Activated CD4-positive, alpha-beta T cell treated with anti-CD3 and anti-CD28 coated beads, Interleukin-2, amount 50 U/mL, for 1 hour (primary cell): ENCODE data around the gene NTRK2.

Experiments
- DNase-seq: peaks from one replicate; pipeline ENCODE4 v3.0.0-alpha.2; 2020

NTRK2 gene

DNA sequence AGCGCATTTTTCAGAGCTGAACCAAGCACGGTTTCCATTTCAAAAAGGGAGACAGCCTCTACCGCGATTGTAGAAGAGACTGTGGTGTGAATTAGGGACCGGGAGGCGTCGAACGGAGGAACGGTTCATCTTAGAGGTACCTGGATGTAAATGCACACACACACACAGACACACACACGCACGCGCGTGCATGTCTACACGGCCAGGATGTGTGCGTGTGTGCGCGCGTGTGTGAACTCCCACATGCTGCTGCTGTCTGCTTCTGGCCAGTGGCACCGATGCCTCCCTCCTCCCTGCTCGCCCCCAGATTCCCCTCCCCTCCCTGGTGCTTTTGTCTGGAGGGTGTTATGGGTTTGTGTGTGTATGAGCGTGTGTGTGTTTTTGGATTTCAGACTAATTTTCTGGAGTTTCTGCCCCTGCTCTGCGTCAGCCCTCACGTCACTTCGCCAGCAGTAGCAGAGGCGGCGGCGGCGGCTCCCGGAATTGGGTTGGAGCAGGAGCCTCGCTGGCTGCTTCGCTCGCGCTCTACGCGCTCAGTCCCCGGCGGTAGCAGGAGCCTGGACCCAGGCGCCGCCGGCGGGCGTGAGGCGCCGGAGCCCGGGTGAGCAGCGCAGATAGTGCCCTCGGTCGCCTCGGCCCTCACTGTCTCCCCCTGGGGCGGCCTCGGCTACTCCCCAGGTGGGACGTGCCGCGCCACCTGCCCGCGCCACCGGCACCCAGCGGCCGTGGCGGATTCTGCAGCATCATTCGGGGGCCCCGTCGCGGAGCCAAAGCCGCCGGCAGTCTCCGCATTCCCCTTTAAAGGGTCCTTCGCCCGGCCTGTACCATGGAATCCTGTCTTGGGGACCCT lies at the start of gene NTRK2:
Gene NTRK2, plus strand, starts transcription at position 442 of the 850 bp plus-strand sequence. CDS start 1,020 bp downstream, outside the sequence.
- no peak for DNase-seq

DNA sequence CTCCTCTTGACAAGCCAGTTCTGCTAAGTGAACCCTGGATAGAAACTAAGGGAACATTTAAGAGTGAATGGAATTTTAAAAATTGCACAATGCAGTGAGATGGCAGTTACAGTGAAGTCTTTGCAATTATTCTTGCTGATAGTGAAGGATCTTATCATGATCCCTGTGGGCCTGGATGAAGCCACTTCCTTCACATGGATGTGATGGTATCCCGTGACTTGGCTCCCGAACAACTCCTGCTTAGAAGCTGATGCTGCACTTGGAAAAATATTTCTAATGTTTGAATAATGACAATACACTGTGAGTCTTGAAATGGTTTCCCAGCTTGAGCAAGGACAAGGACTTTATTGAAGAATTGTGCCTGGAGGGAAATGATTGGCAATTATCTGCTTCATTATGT lies 49.2 kb upstream of the NTRK2 start:
- DNase-seq = no peak

DNA sequence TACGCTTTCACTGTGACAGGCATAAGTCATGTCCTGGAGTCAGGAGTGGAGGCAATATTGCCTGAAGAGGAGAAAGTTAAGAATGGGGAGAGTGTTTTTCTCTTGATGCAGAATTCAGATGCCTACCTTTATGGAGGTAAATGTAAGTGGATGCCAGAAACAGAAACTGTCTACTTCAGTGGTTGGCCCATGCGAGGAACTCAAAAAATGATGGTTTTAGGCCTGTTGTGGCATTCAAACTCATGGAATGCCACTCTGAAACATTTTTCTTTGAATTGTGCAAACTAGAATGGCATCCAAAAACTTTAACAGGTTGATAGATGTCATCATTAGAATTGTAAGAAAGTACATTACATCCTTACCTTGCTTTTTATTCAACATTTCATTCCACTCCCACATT lies 47.7 kb upstream of the NTRK2 start:
- DNase-seq = no peak

DNA sequence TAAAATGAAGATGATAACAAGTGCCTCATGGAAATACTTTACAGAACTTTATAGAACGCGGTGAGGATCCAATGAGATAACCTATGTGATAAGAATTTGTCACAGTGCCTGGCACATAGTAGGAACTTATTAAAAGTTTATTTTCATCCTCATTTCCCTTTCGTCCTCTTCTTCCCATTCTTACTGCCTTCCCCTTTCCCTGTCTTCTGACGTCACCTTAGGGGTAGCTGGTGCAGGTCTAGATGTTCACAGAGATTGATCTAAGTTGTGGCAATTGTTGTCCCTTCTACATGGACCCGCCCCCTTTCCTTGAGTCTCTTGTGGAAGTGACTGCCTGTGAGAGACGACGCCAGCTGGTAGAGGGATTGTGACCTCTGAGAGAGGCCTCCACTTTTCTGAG lies 46.5 kb upstream of the NTRK2 start:
- no peak for DNase-seq

DNA sequence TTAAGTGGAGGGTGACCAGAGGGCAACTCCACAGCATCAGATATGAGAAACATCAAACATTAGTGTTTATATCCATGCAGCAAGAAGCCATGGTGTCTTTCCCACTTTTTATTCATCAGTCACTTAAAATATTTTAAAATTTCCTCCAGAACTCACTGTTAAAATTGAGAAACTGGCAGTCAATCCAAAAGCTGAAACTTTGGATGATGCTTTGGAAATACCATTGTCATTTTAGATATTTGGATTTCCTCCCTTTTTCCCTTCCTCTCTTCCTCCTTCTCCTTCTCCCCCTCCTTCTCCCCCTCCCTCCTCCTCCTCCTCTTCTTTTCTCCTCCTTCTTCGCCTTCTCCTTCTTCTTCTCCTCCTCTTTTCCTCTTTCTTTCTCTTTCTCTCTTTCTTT lies 33.1 kb upstream of the NTRK2 start:
- DNase-seq = no peak

DNA sequence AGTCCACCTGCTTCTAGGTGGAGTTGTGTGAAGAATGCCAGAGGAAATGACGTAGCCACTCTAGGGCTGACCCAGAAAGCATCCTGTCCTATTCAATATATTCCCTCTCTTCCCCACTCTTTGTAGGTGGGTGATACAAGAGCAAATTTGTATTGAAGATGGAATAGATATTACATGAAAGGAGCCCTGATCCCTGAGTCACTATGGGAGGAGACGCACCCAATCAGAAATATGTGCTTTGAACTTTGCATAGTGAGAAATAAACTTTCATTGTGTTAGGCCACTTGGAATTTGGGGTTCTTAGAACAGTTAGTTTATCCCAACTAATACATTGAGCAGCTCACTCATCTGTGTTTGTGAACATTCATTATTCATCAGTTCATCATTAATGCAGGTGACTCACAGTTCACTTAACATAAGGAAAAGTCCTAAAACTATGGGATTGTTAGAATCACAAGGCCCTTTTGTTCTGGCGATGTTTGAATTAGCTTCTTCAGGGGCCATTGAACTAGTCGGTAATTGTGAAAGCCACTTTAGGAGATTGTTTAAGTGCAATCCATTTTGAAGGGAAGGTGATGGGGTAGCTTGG lies 26.9 kb upstream of the NTRK2 start:
- no peak for DNase-seq

GRCh38 chr9:84647699-84648098 lies 21.8 kb upstream of the NTRK2 start:
- no peak for DNase-seq

GRCh38 chr9:84652496-84653120 lies 16.9 kb upstream of the NTRK2 start:
- DNase-seq = no peak

- no peak for DNase-seq
Observed at GRCh38 chr9:84655447-84655846, 14.1 kb upstream of the NTRK2 start.

GRCh38 chr9:84659313-84659712 lies 10.2 kb upstream of the NTRK2 start:
- DNase-seq = no peak

DNA sequence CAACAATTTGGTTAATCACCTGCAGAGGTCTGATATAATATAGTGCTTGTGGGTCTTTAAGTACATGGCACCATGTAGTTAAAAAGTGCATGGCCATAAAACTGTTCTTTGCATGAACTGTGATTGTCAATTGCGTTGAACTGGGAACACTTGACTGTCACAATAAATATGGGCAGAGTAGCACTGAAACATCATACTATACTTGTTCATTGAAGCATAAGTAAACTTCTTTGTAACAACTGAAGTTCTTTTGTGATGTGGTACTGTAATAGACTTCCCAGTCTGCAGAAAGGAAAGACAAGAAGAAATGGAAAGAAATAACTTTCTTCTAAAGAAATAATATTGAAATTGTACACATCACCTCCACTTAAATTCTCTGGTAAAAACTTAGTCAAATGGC lies 9.8 kb upstream of the NTRK2 start:
- no peak for DNase-seq

DNA sequence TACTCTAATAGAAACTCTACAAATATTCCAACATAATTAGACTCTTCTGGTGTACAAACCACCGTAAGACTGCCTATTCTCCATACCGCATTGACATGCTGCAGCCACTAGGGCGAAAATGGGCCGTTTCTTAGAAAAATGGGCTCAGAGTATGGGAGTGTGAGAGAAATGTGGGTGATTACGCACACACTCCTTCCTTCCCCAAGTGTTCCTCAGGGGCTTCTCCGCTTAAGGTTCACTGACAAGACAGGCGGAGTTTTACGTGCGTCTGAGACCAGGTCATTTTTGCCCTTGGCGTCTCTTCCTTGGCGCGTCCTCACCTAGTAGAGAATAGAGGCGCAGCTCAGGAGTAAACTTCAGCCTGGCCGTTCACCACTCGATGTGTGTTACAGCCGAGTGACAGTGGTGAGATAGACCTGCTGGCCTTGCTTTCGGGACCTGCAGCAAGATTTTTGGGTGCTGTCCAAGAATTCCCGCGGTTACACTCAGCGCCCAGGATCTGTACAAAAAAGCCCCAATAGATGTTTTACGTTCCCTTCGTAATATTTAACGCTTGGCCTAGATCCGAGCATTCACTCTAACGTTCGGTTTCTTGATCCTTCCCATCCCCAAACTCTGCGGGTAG lies 1.8 kb upstream of the NTRK2 start:
- no peak for DNase-seq

GRCh38 chr9:84668196-84669012 lies 1.1 kb upstream of the NTRK2 start:
- peak; percentile 12 for DNase-seq

DNA sequence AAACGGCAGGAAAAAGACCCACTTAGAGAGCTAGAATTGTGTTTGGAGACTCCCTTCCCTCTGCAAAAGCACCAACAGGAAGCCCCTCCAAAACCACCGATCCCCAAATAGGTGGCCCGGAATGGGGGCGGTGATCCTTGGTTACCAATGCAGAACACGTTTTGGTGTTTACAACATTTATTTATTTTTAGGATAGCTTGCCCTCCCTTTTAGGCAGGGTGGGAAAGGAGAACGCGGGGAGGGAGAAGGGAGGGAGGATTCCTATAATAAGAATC lies 579 bp upstream of the NTRK2 start:
- DNase-seq = no peak

GRCh38 chr9:84670138-84671041 lies 861 bp downstream of the NTRK2 start:
- no peak for DNase-seq

GRCh38 chr9:84671586-84672521 lies 2.3 kb downstream of the NTRK2 start:
- DNase-seq = no peak

DNA sequence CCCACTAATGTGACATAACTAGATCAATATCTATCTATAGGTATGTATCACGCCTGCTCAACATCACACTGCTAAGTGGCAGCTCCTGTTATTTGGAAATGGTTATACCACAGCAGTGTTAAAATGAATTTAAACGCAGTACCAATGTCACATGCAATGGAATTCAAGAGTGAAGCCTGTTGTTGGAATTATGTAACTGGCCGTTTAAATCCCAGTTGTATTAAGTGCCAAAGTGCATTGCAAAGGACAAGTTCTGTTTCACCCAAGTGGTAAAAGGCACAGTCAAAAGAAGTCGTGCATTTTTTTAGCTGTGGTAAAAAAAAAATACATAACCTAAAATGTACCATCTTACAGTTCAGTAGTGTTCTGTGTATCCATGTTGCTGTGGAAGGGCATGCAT lies 4.3 kb downstream of the NTRK2 start:
- DNase-seq = no peak

DNA sequence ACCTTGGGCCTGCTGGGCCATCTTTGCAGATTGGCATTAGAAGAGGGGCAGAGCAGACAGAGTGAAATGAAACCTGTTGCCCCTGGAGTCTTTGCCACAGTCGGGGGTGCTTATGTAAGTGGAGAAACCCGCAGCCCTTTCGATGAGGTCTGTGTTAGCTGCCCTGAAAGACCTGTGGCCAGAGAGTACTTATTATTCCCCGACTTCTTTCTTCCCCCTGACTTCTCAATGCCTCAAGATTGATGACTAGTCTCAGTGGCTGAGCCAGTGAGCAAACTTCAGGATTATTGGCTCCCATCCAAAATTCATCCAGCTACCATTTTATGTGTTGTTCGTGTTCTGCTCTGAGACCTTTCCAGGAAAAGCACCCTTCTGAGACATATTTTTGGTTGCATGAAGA lies 7.6 kb downstream of the NTRK2 start:
- DNase-seq = no peak

DNA sequence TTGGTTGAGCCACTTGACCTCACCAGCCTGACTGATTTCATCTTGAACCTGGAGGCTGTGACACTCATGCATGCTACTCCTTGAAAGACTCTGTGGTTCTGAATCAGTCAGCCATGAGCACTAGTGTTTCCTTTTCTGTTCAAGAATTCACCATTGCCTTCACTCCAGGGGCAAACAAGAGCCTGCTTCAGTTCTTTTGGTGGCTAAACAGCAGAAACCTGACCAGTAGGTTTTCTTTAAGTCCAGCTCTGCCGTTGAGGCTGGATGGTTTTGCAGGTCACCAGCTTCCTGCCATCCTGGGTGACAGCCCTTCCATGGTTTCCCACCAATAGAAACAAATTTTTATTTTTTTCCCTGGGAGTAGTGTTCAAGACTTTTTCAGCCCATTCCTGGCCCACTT lies 10.0 kb downstream of the NTRK2 start:
- no peak for DNase-seq

DNA sequence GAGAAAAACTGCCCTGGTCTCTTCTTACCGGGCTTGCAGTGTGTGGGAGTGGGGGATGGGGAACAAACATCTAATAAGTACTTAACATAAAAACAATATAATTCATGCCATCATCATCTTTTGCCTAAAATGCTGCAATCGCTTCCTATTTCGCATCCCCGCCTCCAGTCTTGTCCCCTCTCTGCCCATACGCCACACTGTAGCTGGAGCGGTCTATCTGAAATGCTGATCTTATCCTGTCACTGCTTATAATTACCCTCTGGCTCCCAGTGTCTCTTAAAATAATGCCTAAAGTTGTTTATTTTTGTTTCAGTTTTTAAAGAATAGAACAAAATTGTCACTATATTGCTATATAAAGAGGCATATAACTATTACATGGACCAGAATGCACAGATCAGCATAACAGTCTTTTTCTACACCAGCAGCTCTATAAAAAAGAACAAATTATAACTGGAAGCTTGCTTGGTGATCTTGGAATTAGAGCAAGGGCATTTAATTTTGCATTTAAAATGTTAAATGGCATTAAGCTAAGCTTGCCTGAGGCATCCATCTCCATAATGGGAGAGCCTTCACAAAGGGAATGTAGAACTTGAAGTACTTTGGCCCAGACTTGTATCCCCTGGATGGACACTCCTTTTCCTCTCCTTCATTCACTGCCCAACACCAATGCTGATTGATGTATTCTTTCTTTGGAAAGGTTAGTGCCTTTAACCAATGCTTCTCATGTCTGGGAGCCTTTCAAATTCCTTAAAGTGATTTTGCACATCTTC lies 12.2 kb downstream of the NTRK2 start:
- no peak for DNase-seq
